Activated naive CD8-positive, alpha-beta T cell treated with anti-CD3 and anti-CD28 coated beads, Interleukin-2, amount 50 U/mL, for 16 hours (primary cell): ENCODE results near the gene CFAP54.
"Not testable (repeated sequence)": the region's sequence is repeated elsewhere in the genome, so short reads cannot be mapped to it uniquely, and the experiment has no call there.

ENCODE experiments used
- DNase-seq: peaks from one replicate; pipeline ENCODE4 v3.0.0-alpha.2; 2020; ENCODE audit warnings: low read depth, low spot score

The CFAP54 gene

GRCh38 chr12:96472384-96472783 is 17.0 kb upstream of the CFAP54 start:
- DNase-seq: no peak

DNA sequence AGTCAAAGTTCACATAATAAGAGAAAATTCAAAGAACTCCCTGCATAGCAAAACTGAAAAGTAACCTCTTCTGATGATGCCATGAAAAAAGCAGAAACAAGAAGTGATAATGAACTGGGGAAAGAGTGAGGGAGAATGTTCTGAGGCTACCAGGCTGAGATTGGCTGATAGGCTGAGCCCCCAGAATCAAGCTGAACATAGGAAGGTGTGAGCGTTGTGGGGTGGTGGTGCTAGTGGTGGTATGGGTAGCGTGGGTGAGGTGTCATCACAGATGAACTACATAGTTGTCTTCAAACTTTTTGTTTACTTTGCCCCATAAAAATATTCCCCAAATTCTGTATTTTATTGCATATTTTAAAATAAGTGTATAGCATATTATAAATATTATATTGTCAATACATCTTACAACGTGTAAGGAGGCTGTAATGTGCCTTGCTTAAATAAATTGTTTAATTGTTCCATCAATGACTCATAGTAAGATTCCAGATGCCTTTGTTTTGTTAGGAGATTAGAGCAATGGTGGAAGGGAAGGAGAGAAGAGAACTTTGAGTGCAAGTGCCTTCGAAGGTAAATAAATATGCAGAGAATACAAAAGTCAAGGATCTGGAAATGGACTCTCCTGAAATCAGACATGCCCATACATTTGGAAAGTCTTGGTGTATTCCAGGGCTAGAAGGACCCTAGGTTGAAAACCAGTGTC is 15.8 kb upstream of the CFAP54 start:
- no peak for DNase-seq

DNA sequence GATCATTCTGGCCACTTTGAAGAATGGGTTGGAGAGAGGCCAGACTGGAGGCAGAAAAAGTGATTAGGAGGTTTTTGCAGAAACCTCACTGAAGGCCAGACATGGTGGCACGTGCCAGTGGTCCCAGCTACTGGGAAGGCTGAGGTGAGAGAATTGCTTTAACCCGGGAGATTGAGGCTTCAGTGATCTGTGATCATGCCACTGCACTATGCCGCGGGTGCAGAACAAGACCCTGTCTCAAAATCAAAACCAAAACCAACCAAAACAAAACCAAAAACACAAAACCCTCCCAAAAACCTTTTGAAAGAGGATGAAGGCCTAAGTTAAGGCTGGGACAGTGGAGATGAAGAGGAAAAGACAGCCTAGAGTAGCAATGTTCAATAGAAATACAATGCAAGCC is 15.2 kb upstream of the CFAP54 start:
- no peak for DNase-seq

DNA sequence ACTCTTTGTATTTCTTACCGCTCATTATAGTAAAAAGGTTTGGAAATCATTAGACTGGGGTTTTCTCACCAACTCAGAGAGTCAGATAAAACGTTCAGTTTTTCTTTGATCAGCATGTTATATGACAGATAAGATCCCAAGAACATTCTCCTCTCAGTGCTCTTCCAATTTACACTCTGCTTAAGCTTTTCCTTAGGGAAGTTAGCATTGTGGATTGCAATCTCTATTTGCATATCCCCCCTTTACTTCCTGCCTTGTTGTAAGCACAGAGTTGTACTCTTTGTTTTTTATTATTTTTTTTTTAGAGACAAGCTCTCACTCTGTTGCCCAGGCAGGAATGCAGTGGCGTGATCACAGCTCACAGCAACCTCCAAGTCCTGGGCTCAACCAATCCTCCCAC is 11.4 kb upstream of the CFAP54 start:
- no peak for DNase-seq

DNA sequence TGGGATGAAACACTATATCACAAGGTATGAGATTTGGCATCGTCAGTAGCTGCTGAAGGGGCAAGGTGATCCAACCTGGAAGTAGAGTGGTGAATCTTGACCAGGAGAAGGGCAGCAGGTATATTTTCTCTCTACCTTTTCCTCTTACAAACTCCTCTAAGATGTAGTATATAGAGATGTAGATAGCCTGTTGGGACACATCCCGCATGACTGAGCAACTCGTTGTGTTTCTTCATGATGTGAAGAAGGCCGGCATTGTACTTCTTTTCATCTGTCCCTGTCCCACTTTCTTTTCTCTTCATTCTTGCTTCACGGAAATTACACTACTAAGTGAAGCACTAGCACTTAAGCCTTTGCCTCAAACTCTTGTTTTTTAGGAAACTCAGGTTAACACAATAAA is 7.3 kb upstream of the CFAP54 start:
- DNase-seq: no peak

GRCh38 chr12:96483116-96483515 is 6.3 kb upstream of the CFAP54 start:
- no peak for DNase-seq

DNA sequence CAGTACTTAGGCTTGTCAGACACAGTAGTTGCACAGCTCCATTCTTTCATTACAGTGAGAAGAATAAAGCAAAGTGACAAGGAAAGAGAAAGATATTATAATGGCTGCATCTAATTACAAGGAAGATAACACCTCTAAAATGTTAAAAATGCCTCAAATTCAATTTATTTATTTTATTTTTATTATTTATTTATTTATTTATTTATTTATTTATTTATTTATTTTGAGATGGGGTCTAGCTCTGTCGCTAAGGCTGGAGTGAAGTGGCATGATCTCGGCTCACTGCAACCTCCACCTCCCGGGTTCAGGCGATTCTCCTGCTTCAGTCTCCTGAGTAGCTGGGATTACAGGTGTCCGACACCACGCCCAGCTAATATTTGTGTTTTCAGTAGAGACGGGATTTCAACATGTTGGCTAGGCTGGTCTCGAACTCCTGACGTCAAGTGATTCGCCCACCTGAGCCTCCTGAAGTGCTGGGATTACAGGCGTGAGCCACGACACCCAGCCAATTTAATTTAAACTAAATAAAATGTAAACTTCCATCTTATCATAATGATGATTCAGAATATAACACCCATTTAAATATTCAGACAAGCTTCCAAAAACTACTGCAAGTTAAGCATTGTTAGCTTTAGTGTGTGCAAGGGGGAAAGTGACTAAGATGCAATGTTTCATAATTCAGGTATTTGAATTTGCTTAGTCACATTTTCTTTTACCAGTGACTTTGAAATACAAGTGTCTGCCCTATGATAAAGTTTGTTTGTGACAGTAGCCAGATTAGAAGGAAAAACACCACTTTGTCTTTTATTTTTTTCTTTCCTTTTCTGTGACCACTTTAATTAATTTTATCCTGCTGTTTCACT is 2.4 kb upstream of the CFAP54 start:
- no peak for DNase-seq

- no peak for DNase-seq
Measured at GRCh38 chr12:96487634-96488033, 1.7 kb upstream of the CFAP54 start.

GRCh38 chr12:96493106-96493505 is 3.7 kb downstream of the CFAP54 start:
- DNase-seq: no peak

DNA sequence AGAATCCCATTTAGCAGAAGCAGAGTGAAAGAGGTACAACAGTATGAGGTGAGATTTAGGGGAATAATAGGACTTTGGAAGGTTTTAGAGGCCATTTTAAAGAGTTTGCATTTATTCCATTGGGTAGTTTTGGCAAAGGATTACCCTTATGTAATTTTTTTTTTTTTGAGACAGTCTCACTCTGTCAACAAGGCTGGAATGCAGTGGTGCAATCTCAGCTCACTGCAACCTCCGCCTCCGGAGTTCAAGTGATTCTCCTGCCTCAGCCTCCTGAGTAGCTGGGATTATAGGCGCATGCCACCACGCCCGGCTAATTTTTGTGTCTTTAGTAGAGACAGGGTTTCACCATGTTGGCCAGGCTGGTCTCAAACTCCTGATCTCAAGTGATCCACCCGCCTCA is 4.8 kb downstream of the CFAP54 start:
- not testable (repeated sequence) for DNase-seq

GRCh38 chr12:96495155-96495554 is 5.8 kb downstream of the CFAP54 start:
- no peak for DNase-seq

DNA sequence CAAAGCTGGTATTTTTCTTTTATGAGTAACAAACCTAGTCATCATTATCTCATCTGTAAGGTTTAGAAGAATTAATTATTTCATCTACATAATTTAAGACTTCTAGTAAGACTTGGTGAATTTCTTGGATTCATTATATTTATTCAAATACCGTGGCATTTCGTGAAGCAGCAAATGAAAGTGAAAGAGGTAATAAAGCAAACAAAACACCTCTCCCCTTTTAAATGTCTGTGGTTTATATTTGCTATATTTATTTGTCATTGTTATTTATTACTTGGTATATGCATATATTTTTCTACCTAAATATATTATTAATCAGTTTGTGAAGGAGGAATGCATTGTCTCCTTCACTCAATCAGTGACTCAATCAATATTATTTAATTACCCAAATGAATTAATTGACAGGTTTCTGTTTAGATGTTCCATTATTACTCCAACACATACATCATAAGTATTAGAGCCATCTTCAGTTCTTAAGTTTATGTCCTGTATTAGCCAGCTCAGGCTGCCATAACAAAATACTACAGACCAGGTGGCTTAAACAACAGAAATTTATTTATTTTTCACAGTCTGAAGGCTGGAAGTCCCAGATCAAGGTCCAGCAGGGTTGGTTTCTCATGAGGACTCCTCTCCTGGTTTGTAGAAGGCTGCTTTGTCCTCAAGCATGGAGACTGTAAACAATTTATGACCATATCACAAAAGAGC is 6.6 kb downstream of the CFAP54 start:
- DNase-seq: no peak

DNA sequence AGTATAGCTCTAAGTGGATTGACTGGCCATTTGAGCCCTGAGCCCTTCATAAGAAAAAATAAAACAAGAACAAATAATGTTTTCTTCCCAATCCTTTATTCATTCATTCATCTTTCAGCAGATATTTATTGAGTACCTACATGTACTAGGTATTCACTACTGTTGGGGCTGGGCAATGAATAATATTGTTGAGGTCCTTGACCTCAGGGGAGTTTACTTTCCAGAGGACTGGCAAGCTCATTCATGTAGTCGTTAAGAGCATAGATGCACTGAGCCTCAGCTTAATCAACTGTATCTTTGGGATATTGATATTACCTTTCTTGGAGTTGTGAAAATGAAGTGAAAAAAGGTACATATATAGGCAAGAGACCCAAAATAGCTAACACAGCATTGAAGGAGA is 7.6 kb downstream of the CFAP54 start:
- no peak for DNase-seq

- no peak for DNase-seq
Measured at GRCh38 chr12:96497855-96498254, 8.5 kb downstream of the CFAP54 start.

DNA sequence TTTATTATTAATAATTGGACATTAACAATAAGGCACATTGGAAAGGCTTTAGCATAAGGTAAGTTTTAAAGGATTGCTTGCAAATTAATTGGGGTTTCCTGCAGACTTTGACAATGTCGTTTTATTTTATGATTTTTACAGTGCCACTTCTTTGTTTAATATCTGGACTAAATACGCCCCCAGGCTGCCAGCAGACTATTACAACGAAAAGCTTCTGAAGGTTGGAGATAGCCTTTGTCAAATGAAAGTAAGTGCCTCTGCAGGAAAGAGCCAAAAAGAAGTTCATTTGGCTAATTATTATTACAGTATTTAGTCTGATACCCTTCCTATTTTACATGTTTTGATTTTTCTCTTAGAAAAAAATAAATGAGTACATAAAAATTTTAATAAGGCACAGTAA is 11.3 kb downstream of the CFAP54 start:
- DNase-seq: no peak

DNA sequence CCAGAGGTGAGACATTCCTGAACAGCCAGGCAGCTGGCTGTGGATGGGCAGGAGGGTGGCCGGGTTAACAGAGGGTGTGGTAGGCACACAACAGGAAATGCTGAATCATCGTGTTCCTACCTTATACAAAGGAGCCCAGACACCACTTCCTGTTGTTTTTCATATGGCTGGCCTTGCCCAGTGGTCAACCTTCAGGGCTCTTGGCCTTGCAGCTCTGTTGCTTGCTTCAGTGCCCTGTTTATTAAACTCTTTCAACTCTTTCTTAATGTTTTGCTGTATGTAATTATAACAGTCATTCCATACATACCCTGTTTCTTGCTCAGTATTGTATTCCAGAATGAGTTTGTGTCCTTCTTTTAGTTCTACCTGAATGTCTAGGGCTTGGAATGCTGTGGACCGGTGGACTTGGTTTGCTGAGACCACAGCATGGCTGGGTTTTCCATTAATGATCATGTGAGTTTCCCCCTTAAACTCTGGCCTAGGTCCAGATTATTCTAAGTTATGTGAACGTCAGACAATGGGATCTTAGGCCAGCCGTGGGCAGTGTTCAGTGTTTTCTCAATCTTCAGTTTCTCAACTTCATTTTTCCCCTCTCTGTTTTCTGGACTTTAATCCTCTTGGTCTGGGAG is 11.9 kb downstream of the CFAP54 start:
- no peak for DNase-seq

- DNase-seq: no peak
Measured at GRCh38 chr12:96501908-96502307, 12.5 kb downstream of the CFAP54 start.

DNA sequence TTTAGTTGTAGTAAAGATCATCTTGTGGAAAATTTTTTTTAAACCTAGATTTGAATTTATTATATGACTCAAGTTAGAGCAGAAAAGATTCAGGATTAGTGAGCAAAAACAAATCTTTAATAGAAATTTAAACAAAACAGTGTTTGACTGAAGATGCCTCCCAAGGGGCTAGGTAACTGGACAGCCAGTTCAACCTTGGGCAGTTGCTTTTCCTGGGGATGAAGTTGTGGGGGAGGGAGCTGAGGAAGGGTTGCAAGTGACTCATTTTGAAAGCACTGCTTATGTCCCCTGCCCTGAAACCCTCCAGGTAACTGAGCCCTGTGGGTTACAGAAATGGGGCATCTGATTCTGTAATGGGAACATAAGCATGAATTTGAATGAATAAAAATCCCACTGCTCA is 13.1 kb downstream of the CFAP54 start:
- DNase-seq: no peak

- no peak for DNase-seq
Measured at GRCh38 chr12:96502949-96503532, 13.7 kb downstream of the CFAP54 start.

DNA sequence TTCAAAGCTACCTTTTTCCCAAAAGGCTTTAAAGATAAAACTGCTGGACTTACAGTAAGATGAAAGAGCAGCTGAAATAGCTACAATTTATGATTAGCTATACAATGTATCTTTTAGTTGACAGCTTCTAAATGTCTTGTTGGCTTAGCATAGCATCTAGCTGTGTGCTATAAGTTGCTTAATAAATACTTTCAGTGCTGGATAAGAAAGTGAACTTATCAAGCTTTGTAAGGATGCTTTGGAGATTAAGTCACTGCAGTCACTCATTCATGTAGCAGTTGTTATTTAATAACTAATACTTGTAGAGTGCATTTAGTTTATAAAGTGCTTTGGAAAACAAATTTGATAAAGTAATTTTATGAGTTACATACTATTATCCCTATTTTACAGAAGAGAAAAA is 14.6 kb downstream of the CFAP54 start:
- DNase-seq: no peak

DNA sequence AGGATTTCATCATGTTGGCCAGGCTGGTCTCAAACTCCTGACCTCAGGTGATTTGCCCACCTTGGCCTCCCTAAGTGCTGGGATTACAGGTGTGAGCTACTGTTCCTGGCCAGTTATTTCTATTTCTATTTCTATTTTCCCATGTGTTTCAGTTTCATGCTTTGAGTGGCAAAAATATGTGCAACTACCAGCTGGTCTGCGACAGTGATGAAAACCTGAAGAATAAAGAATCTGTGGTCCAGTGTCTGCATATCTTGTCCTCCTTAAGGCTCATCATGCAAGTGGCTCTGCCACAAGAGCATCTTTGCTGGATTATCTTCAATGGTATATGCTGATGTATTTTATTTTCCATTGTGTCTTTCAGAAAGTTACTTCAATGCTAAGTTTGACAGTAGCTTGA is 17.4 kb downstream of the CFAP54 start:
- no peak for DNase-seq

DNA sequence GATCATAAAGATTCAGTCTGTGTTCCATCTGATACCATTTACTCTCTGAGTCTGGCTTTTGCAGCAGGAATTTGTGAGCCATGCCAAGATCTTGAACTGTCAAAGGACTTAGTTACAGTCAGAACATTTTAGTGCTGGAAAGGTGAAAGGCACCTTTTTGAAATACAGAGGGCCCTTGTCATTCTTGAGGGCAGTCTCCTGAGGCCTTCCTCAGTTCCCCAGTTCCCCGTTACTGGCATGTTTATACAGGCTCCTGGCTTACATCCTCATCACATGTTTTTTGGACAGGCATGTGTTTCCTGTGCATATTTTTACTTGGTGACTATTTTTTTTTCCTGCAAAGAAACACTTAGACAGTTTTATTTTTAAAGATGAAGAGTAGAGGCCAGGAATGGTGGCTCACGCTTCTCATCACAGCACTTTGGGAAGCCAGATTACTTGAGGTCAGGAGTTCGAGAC is 21.0 kb downstream of the CFAP54 start:
- DNase-seq: no peak
